GM12865 (cell line): Measurements from ENCODE around the gene ZNF618.

ENCODE experiments used
- DNase-seq: peaks from one replicate; pipeline ENCODE4 v3.0.0; 2010; ENCODE audit warnings: low read depth
- H3K4me3 ChIP-seq: 2 replicates; pipeline ENCODE4 v1.5.1; 2011; ENCODE audit warnings: mild to moderate bottlenecking, low read depth, low read length, control low read depth
- TF ChIP-seq, protein P1 (sequence below): IDR thresholded peaks from 2 replicates; pipeline ENCODE4 v1.5.1; 2011; ENCODE audit warnings: low read length, control low read depth, low read depth, inconsistent platforms; ENCODE audit not compliant: insufficient read depth; ENCODE audit errors: missing control alignments

ZNF618 gene

DNA sequence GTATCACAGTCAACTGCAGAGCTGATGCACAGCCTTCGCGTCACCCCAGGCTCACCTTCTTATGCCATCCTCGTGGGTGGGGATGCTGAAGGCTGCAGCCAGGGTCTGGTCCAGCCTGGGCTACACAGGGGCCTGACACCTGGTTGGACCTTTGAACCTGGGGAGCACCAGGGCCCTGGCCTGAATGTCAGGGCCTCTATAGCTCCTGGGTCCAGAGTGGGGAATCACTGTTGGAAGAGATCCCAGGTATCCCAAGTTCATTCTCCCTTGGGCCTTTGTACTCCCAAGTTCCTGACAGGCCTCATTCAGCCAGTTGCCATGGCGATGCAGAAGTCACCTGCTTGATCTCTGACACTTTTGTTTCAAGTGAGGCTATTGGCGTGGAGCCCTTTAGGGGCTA lies 43.8 kb downstream of the ZNF618 start:
- H3K4me3 ChIP-seq = no peak overlapping the region
- TF ChIP-seq, protein P1, sequence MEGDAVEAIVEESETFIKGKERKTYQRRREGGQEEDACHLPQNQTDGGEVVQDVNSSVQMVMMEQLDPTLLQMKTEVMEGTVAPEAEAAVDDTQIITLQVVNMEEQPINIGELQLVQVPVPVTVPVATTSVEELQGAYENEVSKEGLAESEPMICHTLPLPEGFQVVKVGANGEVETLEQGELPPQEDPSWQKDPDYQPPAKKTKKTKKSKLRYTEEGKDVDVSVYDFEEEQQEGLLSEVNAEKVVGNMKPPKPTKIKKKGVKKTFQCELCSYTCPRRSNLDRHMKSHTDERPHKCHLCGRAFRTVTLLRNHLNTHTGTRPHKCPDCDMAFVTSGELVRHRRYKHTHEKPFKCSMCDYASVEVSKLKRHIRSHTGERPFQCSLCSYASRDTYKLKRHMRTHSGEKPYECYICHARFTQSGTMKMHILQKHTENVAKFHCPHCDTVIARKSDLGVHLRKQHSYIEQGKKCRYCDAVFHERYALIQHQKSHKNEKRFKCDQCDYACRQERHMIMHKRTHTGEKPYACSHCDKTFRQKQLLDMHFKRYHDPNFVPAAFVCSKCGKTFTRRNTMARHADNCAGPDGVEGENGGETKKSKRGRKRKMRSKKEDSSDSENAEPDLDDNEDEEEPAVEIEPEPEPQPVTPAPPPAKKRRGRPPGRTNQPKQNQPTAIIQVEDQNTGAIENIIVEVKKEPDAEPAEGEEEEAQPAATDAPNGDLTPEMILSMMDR = no peak
- DNase-seq = no peak

DNA sequence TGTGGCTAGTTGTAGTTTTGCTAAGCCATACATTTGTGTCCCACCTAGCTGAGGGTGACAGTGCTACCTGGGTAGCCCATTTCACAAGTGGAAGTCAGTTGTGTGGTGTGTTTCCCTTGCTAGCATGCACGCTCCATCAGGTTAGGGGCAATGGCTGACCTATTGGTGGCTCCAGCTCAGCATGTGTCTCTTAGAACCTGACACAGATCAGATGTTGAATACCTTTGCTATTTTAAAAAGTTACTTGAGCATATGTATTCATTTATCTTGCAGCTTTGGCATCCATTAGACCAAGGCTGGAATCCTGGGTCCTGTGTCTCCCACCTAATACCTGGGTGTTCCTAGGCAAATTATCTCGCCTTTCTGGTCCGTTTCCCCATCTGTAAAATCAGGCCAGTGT lies 44.8 kb downstream of the ZNF618 start:
- no peak for DNase-seq
- TF ChIP-seq, protein P1 = no peak

DNA sequence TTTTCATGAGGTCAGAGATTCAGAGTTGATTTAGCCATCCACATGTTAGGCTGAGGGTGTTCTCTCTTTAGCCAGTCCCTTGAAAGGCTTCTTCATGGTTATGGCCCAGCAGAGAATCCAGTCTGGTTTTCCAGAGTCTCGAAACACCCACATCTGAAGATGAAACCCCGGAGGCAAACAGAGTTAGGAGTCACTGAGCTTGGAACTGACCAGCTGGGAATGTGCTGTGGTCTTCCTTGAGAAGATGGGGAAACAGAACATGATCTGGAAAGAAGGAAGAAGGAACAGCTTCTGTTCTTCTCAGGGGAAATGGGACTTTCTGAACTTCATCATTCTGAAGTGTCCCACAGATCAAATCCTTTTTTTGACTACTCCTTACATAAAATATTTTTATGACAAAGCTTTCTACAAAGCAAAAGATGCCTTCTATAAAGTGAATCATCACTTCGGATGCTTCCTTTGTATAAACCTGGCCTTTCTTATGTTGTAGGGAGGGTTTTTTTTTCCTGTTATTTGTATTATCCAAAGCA lies 45.4 kb downstream of the ZNF618 start:
- DNase-seq = no peak
- TF ChIP-seq, protein P1 = no peak
- H3K4me3 ChIP-seq = no peak overlapping the region

More for the DNA sequence above, 44.8 kb downstream of the ZNF618 start:
- H3K4me3 ChIP-seq = no peak overlapping the region

DNA sequence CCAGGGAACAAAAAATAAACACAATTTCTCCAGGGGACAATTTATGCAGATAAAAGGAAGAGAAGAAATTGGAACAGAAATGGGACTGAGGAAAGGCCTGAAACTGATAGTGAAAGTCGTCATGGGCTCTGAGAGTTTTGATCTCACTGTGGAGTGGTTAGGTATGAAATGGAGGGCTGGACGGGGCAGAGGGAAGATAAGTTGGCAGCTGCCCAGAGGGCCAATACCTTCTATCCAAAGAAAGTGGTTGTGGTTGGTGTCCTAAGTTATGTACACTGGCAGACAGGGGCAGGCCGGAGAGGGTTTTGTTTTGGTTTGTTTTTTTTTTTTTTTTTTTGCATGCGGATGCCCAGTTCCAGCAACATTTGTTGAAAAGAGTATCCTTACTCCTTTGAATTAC lies 46.1 kb downstream of the ZNF618 start:
- TF ChIP-seq, protein P1 = no peak
- no peak overlapping the region for H3K4me3 ChIP-seq
- no peak for DNase-seq

DNA sequence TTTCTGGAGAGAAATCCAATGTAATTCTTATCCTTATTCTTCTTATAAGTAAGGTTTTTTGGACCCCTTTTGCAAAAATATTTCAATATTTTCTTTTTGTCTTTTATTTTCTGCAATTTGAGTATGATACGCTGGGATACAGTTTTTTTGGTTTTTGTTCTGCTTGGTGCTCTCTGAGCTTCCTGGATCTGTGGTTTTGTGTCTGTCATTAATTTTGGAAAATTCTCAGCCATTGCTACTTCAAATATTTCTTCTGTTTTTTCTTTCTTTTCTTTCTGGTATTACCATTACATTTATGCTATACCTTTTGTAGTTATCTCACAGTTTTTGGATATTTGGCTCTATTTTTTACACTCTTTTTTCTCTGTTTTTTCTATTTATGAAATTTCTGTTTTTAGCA lies 50.1 kb downstream of the ZNF618 start:
- TF ChIP-seq, protein P1 = no peak
- no peak for DNase-seq
- no peak overlapping the region for H3K4me3 ChIP-seq

DNA sequence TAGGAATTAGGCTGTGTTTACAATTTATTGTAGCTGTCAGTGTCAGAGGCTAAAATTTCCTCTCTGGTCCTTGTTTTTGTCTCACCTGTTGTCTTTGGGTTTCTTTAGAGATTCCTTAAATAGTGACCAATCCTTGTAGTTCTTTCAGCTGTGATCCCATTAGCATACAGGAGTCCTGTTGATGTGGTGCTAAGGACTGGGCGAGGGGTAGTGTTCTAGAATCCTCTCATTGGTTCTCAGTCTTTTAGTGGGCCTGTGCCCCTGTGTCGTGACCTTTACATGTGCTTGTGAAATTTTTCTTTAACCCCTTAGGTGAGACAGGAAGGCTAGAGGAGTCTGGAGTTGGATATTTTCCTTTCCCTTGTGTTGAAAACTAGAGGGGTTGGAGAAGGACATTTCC lies 51.2 kb downstream of the ZNF618 start:
- H3K4me3 ChIP-seq = no peak overlapping the region
- no peak for DNase-seq
- TF ChIP-seq, protein P1 = no peak

DNA sequence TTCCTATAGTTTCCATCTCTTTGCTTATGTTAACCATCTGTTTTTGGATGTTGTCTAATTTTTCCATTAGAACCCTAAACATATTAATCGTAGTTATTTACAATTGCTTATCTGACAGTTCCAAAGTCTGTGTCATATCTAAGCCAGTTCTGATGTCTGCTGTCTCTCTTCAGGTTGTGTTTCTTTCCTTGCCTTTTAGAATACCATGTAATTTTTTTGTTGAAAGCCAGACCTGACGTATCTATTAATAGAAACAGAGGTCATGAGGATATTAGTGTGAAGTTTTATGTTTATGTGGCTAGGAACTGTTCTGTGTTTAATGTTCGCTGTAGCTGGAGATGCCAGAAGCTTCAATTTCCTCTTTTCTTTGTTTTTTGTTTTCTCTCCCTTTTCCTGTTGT lies 52.2 kb downstream of the ZNF618 start:
- TF ChIP-seq, protein P1 = no peak

More for the DNA sequence above, 52.2 kb downstream of the ZNF618 start:
- no peak for DNase-seq
- no peak overlapping the region for H3K4me3 ChIP-seq
